HUDEP-2 (cell line): ENCODE measurements around the gene PNPLA1.

Experiments
- DNase-seq, 76 experiments: peaks; one replicate each; lab custom pipeline; 2025; ENCODE audit not compliant: unreplicated experiment in 76 of 76; lab: John Stamatoyannopoulos, UW

The PNPLA1 gene

DNA sequence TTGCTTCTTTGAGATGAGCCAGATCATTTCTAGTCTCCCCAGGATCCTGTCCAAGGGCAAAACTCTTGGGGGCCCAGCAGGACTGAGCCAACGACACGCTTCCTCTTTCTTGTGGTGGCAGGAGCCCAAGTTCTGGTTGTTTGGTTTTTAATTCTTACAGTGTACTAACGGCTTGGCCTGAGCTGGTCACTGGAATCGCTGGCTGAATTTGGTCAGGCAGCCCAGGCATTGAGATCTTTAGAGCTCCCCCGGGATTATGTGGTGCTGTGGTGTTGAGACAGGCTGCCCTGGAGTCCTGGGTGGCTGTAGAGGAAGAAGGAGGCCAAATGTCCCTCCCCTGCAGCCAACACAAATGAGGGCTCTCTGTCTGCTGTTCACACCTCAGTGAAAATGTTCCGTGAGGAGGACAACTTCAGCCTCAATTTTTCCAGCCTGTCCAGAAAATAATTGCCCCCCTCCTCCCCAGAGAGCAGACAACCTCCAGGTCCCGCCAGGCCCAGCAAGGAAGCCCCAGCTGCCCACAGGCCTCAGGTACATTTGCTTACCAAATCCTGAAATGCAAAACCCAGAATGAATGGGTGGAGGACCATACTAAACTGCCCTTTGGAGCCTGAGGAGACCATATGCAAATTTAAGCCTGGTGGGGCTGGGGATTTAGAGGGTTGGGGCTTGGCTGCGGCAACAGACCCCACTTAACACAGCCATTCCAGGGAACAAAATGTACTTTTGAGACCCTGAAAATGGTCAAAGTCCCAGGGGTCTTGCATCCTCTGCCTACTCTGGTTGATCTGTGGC, 43.2 kb downstream of the PNPLA1 start:
- DNase-seq, result no peak

- DNase-seq, result no peak
Observed at GRCh38 chr6:36313649-36313936, 43.7 kb downstream of the PNPLA1 start.

DNA sequence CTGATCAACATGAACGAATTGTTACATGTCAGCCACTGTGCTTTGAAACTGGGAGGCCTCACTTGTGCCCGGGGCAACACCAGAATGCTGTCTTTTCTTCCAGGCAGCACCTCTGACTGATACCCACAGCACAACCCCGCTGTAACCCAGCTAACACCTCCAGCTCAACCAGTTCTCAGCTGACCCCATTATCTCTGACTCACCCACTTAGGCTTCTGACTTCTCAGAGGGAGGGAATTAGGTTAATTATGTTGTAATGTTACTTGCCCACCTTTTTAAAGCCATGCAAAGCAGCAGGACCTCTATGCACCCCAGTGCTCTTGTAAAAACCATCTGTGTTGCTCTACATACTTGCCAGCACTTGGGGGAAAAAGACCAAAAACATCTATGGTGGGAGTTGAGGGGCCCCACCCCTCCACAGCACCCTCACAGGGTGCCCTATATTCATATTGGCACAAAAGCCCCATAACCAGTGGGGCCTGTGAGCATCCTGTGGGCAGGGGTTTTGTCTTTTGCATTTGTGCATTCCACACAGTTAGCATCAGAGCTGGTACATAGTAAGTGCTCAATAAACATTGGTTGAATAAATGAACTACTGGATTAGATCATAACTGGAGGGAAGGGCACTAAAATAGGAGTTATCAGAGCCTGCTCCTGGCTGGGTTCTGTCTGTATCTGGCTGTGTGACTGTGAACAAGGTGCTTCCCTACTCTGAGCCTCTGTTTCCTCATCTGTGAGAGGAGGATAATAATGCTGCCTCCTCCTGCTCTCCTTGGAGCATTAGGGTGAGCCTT, 44.6 kb downstream of the PNPLA1 start:
- no peak for DNase-seq

- no peak for DNase-seq
Observed at GRCh38 chr6:36315921-36316320, 46.1 kb downstream of the PNPLA1 start.

GRCh38 chr6:36317623-36318022, 47.8 kb downstream of the PNPLA1 start:
- no peak for DNase-seq

DNA sequence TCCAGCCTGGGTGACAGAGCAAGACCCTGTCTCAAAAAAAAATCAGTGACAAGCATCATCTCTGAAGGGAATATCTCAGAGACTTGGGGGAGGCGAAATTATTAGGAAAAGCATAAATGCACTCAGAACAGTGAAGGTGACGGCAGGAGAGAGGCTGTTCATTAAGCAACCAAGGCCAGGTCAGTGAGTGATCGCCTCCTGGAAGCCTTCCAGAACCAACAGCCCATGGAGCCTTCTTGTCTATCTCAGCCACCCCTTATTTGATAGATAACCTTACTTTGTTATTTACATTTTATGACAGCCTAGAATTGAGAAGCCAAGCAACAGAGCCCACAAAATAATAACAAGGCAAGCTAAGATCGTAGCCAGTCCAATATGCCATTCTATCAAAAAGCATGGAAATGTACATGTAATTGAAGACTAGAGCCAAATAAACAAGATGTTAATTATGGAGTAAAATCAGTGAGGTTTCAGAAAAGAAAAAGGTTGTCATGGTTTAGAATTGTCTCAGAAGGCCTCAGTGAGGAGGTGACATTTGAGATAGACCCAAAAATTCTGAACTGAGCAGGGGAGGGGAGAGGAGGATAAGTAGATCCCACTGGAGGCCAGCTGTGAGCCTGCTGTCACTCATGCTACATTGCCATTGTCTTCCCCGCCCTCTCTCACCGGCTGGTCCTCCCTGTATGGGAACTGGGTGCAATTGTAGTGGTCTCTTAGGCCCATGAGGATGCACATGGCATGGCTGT, 49.0 kb downstream of the PNPLA1 start:
- DNase-seq, result no peak

DNA sequence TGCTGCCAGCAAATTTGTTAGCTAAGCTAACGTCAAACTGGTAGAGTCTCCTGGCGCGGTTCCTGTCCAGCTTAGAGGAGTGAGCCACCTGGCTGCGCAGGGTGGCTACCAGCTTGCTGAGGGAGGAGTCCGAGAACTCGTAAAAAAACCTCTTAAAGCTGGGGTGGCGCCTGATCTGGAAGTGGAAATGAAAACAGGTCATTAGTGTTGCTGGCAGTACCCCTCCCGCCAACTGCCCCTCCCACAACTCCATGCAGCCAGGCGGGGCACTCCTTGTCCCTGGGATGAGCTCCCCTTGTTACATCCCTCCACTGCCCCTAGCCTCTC, 49.5 kb downstream of the PNPLA1 start:
- no peak for DNase-seq

DNA sequence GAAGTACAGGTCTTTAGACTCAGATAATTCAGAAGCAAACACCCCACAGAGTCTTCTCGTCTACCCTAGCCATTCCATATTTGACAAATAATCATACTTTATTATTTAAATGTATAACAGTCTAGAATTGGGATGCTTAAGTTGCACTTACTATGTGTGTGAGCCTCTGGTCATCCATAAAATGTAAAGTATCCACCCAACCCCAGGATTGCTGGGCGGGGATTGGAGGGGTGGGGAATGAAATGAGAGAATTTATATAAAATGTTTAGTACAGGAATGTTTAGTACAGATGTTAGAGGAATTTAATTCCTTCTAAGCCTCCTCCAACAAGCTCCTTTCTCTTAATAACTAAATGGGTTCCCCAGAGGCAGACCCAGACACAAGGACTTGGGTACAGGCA, 50.0 kb downstream of the PNPLA1 start:
- DNase-seq, result no peak

- DNase-seq, result peak in 1 of 76 experiments; percentile 20
Observed at GRCh38 chr6:36320475-36320874, 50.6 kb downstream of the PNPLA1 start.

DNA sequence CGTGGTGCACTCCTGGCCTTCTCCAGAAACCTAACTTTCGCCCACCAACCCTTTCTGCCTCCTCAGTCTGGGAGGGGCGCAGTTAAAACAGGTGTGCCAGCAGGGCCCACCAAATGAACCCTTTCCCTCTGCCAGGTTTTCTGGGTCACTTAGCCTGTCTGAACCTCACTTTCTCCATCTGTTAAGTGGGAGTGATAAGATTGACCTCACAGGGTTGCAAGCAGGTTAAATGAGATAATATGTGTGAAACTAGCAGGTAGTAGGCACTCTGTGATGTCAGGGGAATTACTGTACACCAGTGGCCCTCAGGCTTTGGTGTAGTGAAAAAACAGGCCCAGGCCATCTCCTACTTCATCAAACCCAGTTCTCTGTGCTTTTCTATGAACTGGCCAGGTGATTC, 52.7 kb downstream of the PNPLA1 start:
- DNase-seq, result no peak

- DNase-seq, result no peak
Observed at GRCh38 chr6:36323062-36323461, 53.2 kb downstream of the PNPLA1 start.

GRCh38 chr6:36324191-36324590, 54.3 kb downstream of the PNPLA1 start:
- no peak for DNase-seq

DNA sequence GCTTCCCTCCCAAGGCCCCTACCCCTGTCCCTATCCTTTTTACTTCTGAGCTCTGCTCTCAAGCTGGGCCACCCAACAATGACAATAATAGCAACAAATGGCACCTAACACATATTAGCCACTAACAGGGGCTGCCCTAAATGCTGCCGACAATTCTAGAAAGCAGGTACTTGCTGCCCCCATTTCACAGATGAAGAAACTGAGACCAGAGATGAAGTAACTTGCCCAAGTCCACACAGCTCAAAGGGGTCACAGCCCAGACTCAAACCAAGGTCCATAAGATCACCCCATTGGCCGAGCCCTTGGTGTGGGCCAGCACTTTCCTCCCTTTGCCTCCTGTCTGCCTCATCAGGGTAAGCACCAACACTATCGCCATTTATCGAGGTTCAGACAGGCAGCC, 54.9 kb downstream of the PNPLA1 start:
- no peak for DNase-seq

GRCh38 chr6:36326356-36326995, 56.6 kb downstream of the PNPLA1 start:
- DNase-seq, result no peak

GRCh38 chr6:36327226-36327918, 57.5 kb downstream of the PNPLA1 start:
- no peak for DNase-seq

DNA sequence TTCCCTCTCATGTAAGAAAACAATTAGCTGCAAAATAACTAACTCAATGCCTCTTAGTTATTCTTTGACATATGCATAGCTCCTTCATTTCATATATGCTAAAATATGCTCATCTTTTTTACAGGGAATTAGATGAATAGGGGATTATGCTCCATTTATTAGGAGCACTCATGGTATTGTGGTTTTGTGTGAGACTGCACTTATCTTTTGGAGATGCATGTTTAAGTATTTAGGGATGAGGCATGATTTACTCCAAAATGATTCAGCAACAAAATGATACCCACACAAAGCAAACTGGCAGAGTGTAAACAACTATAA, 58.0 kb downstream of the PNPLA1 start:
- no peak for DNase-seq

- no peak for DNase-seq
Observed at GRCh38 chr6:36328600-36328999, 58.7 kb downstream of the PNPLA1 start.

GRCh38 chr6:36329798-36330291, 60.0 kb downstream of the PNPLA1 start:
- no peak for DNase-seq

GRCh38 chr6:36330366-36330765, 60.5 kb downstream of the PNPLA1 start:
- DNase-seq, result no peak

DNA sequence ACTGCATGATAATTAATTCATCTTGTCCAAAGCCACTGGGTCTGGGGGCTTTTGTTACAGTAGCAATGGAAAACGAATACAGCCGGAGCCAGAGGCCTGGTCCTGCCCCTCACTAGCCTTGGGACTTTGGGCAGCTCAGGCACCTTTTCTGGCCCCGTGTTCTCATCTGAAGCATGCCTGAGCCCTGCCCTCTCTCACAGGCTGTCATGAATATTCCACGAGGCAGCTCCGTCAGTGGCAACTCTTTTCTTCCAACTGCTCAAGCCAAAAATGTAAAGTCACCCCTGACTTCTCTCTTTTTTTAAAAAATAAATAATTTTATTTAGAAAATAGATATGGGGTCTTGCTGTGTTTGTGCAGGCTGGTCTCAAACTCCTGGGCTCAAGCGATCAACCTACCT, 61.5 kb downstream of the PNPLA1 start:
- no peak for DNase-seq
